ENCODE data around the gene FBXL7. TPM values are rescaled to one million over a fixed set of nuclear protein-coding genes. Genes with fewer than 3 reads are reported as not detected.

The FBXL7 gene
- total RNA-seq, 4 donors from 2014 or later, result 2.0 to 6.8 (median 3.9) TPM

DNA sequence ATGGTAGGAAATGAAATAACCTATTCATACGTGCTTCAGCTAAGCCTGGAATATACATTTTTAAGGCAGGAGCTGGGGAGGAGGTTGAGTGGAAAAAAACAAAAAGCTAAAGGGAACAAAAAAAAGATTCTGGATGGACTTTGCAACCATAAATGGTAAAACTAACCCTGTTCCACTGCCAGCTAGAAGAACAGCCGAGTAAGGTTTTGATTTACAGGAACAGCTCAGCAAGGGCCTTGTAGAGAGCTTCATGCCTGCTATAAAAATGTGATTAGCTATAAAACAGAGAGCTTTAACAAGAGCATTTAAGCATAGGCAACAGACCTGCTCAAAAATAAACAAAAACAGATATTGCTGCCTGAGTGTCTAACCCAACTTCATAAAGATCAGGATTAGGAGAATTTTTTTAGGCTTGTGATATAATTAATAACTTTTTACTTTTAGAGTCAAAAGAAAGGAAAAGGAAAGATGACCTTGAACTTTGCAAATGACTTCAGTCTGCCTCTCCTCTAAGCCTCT lies 194.8 kb downstream of the FBXL7 start:
- intact Hi-C loops (cut with DNase I; ENCODE audit: low total_unique reads), result no loop called here
- no peak for DNase-seq (ENCODE audit: low spot score in 2 of 2)
- 50 to 54% methylated on average over 2 of the region's 2 CpGs for WGBS, 2 donors
- H3K4me3 ChIP-seq (ENCODE audit: low read depth, poor library complexity, severe bottlenecking), result no peak overlapping the region
- TF ChIP-seq, protein P1, sequence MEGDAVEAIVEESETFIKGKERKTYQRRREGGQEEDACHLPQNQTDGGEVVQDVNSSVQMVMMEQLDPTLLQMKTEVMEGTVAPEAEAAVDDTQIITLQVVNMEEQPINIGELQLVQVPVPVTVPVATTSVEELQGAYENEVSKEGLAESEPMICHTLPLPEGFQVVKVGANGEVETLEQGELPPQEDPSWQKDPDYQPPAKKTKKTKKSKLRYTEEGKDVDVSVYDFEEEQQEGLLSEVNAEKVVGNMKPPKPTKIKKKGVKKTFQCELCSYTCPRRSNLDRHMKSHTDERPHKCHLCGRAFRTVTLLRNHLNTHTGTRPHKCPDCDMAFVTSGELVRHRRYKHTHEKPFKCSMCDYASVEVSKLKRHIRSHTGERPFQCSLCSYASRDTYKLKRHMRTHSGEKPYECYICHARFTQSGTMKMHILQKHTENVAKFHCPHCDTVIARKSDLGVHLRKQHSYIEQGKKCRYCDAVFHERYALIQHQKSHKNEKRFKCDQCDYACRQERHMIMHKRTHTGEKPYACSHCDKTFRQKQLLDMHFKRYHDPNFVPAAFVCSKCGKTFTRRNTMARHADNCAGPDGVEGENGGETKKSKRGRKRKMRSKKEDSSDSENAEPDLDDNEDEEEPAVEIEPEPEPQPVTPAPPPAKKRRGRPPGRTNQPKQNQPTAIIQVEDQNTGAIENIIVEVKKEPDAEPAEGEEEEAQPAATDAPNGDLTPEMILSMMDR (IDR thresholded peaks at IDR 0.05), result no peak
- TF ChIP-seq POLR2A (IDR thresholded peaks at IDR 0.05), result no peak

DNA sequence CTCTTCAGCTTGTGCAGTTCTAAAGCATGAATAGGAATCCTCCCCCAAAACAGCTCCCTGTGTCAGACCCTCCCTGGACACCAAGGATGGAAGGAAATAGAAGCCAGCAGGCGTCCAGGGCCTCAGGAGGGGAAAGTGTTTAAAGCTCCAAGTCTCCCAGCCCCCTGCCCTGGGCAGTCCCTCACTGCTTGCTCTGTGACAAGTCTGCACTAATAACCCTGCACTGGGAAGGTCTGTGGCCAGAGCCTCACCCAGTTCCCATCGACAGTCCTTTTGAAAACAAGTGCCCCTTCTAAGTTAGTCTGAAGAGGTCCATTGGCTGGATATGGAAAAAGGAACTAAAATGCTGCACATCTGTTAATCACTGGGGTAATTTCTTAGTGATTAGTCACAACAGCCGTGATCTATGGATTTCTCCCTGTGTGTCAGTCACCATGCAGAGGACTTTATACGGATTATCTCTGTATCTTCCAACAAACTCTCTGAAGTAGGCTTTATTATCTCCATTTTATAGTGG lies 195.3 kb downstream of the FBXL7 start:
- no peak for DNase-seq (ENCODE audit: low spot score in 2 of 2)
- TF ChIP-seq, protein P1 (IDR thresholded peaks at IDR 0.05), result no peak
- no peak for TF ChIP-seq POLR2A (IDR thresholded peaks at IDR 0.05)
- WGBS, 2 donors, result 40 to 56% methylated on average over 4 of the region's 4 CpGs

DNA sequence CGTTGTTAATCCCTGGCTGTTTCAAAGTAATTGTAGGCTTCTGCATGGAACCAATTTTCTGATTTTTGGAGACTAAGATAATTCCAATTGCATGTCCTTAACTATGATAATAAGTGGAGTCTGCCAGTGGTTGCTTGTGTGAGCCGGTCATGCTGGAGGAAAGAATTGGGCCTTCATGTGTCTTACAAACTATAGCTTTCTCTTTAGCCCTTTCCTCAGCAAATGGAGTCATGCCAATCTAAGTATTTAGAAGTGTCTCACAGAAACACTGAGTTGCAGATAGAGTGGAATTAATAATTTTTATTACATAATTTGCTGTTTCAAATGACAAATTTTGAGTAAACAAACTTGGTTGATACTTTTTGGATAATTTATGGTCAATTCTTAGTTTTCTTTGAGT lies 200.4 kb downstream of the FBXL7 start:
- H3K4me3 ChIP-seq (ENCODE audit: low read depth, poor library complexity, severe bottlenecking), result no peak overlapping the region
- no peak for DNase-seq (ENCODE audit: low spot score in 2 of 2)
- WGBS, 2 donors, result 64 to 68% methylated on average over 2 of the region's 2 CpGs
- intact Hi-C loops (cut with DNase I; ENCODE audit: low total_unique reads), result no loop called here
- TF ChIP-seq, protein P1 (IDR thresholded peaks at IDR 0.05), result no peak
- no peak for TF ChIP-seq POLR2A (IDR thresholded peaks at IDR 0.05)

More for the DNA sequence above, 195.3 kb downstream of the FBXL7 start:
- intact Hi-C loops (cut with DNase I; ENCODE audit: low total_unique reads), result no loop called here
- no peak overlapping the region for H3K4me3 ChIP-seq (ENCODE audit: low read depth, poor library complexity, severe bottlenecking)

DNA sequence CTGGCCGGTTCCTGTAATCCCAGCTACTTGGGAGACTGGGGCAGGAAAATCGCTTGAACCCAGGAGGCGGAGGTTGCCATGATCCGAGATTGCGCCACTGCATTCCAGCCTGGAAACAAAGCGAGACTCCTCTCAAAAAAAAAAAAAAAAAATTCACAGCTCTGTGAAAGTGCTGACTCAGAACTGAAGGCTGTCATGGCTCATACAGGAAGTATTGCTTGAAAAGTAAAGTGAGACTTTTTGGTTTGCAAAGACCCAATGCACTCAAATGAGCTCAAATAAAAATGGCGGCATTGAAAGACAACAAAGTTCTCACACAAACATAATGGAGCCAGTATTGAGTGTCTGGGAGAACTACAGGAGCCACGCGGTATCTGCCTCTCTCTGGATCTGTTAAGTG lies 202.1 kb downstream of the FBXL7 start:
- intact Hi-C loops (cut with DNase I; ENCODE audit: low total_unique reads), result no loop called here
- no peak for DNase-seq (ENCODE audit: low spot score in 2 of 2)
- no peak for TF ChIP-seq POLR2A (IDR thresholded peaks at IDR 0.05)
- 93 to 94% methylated on average over 9 of the region's 9 CpGs for WGBS, 2 donors
- H3K4me3 ChIP-seq (ENCODE audit: low read depth, poor library complexity, severe bottlenecking), result no peak overlapping the region

DNA sequence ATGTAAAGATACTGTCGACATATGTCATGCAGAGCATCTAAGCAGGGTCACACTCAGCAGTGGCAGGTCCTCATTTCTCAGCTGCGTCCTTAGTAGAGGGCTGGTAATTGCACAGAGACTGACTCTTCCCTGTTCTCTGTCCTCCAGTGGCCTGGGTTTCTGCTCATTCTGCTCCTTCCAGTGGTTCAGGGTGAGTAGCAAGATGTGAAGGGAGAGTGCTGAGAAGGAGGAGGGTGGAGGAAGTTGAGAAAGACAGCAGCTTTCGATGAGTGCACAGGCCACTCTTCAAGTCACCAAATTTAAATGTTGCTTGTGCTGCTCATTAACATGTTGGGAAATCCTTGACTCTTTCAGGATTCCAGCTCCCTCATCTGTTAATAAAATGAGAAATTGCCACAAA lies 203.9 kb downstream of the FBXL7 start:
- WGBS, 2 donors, result 60 to 78% methylated on average over 3 of the region's 3 CpGs
- TF ChIP-seq, protein P1 (IDR thresholded peaks at IDR 0.05), result no peak
- TF ChIP-seq POLR2A (IDR thresholded peaks at IDR 0.05), result no peak
- no peak overlapping the region for H3K4me3 ChIP-seq (ENCODE audit: low read depth, poor library complexity, severe bottlenecking)
- intact Hi-C loops (cut with DNase I; ENCODE audit: low total_unique reads), result no loop called here
- no peak for DNase-seq (ENCODE audit: low spot score in 2 of 2)

DNA sequence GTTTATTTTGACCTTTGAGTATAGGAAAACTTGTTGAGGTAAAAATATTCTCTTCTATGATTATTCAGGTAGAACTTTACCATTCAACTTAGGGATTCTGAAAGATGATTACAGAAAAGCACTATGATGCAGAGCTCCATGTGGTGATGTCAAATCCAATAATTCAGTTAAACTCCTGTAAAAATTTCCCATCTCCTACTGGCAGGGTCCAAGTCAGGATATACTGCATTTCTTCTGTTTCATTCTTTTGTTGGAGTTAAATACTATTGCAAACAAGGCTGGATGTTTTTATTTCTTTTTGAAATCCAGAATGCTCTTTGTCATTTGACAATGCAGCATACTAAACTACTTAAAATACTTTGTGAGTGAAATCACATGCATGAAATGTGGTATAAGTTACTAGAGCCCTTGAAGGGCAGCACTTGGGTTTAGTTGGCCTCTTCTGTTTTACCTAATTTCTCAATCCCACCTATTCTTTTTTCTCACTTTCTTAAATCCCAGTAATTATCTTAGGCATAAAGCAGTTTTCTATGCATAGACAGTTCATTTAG lies 204.5 kb downstream of the FBXL7 start:
- TF ChIP-seq, protein P1 (IDR thresholded peaks at IDR 0.05), result no peak
- no peak for TF ChIP-seq POLR2A (IDR thresholded peaks at IDR 0.05)
- no peak overlapping the region for H3K4me3 ChIP-seq (ENCODE audit: low read depth, poor library complexity, severe bottlenecking)
- intact Hi-C loops (cut with DNase I; ENCODE audit: low total_unique reads), result no loop called here
- no peak for DNase-seq (ENCODE audit: low spot score in 2 of 2)

Measured in lower leg skin (tissue), 4 donors.